Osteoblast (primary cell): ENCODE measurements around the gene RHBDF1. TPM values are rescaled to one million over a fixed set of nuclear protein-coding genes. Genes with fewer than 3 reads are reported as not detected.

Source experiments
- DNase-seq: peaks from one replicate; pipeline ENCODE4 v3.0.0; 2011; ENCODE audit warnings: low spot score, mixed read lengths; ENCODE audit not compliant: insufficient read length; ENCODE audit errors: missing footprints
- H2AFZ ChIP-seq: 2 replicates; pipeline ENCODE4 v1.6.0; 2011; ENCODE audit warnings: mild to moderate bottlenecking, low read length
- H3K27ac ChIP-seq: 2 replicates; pipeline ENCODE4 v1.5.1; 2011; ENCODE audit warnings: mild to moderate bottlenecking, low read depth, low read length, moderate library complexity
- H3K27me3 ChIP-seq: 2 replicates; pipeline ENCODE4 v1.6.0; 2012; ENCODE audit warnings: mild to moderate bottlenecking, control low read depth, inconsistent platforms, low read length, moderate library complexity; ENCODE audit not compliant: insufficient read depth
- H3K36me3 ChIP-seq: 2 replicates; pipeline ENCODE4 v1.5.1; 2011; ENCODE audit warnings: mild to moderate bottlenecking, low read length, control low read depth, moderate library complexity; ENCODE audit not compliant: insufficient read depth
- H3K4me1 ChIP-seq: 2 replicates; pipeline ENCODE4 v1.5.1; 2011; ENCODE audit warnings: mild to moderate bottlenecking, low read length, control low read depth, moderate library complexity; ENCODE audit not compliant: insufficient read depth
- H3K4me2 ChIP-seq: 2 replicates; pipeline ENCODE4 v1.6.0; 2011; ENCODE audit warnings: mild to moderate bottlenecking, low read length; ENCODE audit not compliant: insufficient read depth
- H3K4me3 ChIP-seq: fragments of 200-600 bp; sonication (generic); 3 replicates; pipeline ENCODE4 v1.5.1; 2012; ENCODE audit warnings: mild to moderate bottlenecking, low read length, inconsistent platforms; ENCODE audit not compliant: insufficient read depth
- H3K79me2 ChIP-seq: 2 replicates; pipeline ENCODE4 v1.6.0; 2012; ENCODE audit warnings: mild to moderate bottlenecking, low read length, control low read depth, inconsistent platforms; ENCODE audit not compliant: insufficient read depth
- H3K9me3 ChIP-seq: 2 replicates; pipeline ENCODE4 v1.5.1; 2011; ENCODE audit warnings: low read depth, low read length, control low read depth
- H4K20me1 ChIP-seq: 2 replicates; pipeline ENCODE4 v1.6.0; 2012; ENCODE audit warnings: mild to moderate bottlenecking, low read length, control low read depth; ENCODE audit not compliant: insufficient read depth
- CTCF ChIP-seq: IDR thresholded peaks from 2 replicates; pipeline ENCODE4 v1.5.1; 2011; ENCODE audit warnings: mild to moderate bottlenecking, low read depth, low read length, moderate library complexity; ENCODE audit errors: extremely low read depth
- total RNA-seq: library from RNA; depleted of rRNA; stranded (reverse); fragments of >200 nt; gene quantifications from 2 replicates; pipeline ENCODE4 v1.2.3, GENCODE V29; 2012

The RHBDF1 gene
- total RNA-seq, 1 donor = 32.2 TPM

- peak; percentile 25 for DNase-seq
- H4K20me1 ChIP-seq = no peaks in the 10 kb centered on the region
- no peak overlapping the region for H3K4me3 ChIP-seq
- no peaks in the 10 kb centered on the region for H3K36me3 ChIP-seq
- H3K4me2 ChIP-seq = no peak overlapping the region
- H3K4me1 ChIP-seq = no peaks in the 10 kb centered on the region
- no peaks in the 10 kb centered on the region for H3K79me2 ChIP-seq
- no peaks in the 10 kb centered on the region for H3K9me3 ChIP-seq
- no peaks in the 10 kb centered on the region for H3K27me3 ChIP-seq
- H3K27ac ChIP-seq = no peak overlapping the region
- no peak overlapping the region for H2AFZ ChIP-seq
- TF ChIP-seq CTCF = no peak
Observed at GRCh38 chr16:36336-36984, 36.0 kb downstream of the RHBDF1 start.

- Histone ChIP-seq H3K4me3 (no peak overlapping the region), H3K36me3 (no peaks in the 10 kb centered on the region), H4K20me1 (no peaks in the 10 kb centered on the region), H3K27ac (no peak overlapping the region), H2AFZ (no peak overlapping the region), H3K4me2 (no peak overlapping the region), H3K4me1 (no peaks in the 10 kb centered on the region), H3K27me3 (no peaks in the 10 kb centered on the region), H3K9me3 (no peaks in the 10 kb centered on the region), H3K79me2 (no peaks in the 10 kb centered on the region)
- no peak for TF ChIP-seq CTCF
- DNase-seq = peak; percentile 32
Observed at GRCh38 chr16:35678-36305, 36.6 kb downstream of the RHBDF1 start.

DNA sequence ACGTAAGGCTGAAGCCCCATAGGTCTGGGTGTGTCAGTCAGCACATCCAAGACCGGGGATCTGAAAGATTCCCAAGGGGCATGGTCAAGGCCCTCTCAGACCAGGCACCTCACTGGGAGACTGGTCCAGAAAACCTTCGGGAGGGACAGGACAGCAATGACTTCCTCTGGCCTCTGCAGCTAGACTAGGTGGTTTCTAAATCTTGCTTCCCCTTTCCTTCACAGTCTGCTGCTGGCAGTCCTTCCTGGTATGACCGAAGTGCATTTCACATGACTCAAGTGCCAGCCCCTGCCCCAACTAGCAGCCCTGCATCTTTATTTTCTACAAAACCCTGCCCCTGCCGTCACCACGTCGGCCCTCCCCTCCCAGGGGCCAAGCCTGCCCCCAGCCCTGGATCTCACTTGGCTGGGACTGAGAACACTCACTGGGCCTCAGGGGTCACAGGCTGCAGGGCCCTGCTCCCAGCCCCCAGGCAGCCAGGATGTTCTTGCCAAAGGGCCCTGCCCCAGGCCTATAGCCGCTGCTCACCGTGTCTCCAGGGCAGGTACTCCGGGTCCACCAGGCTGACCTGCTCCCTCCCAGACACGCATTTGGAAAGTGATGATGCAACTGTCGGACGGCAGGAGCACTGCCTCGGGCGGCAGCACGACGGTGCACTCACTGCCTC lies 37.3 kb downstream of the RHBDF1 start:
- Histone ChIP-seq H4K20me1 (no peaks in the 10 kb centered on the region), H3K4me3 (no peak overlapping the region), H3K79me2 (no peaks in the 10 kb centered on the region), H3K27ac (no peak overlapping the region), H2AFZ (no peak overlapping the region), H3K4me2 (no peak overlapping the region), H3K27me3 (no peaks in the 10 kb centered on the region), H3K4me1 (no peaks in the 10 kb centered on the region), H3K9me3 (no peaks in the 10 kb centered on the region), H3K36me3 (no peaks in the 10 kb centered on the region)
- no peak for TF ChIP-seq CTCF
- DNase-seq = no peak

- Histone ChIP-seq H3K4me2 (no peak overlapping the region), H2AFZ (no peak overlapping the region), H3K4me1 (no peaks in the 10 kb centered on the region), H3K27ac (no peak overlapping the region), H3K27me3 (no peaks in the 10 kb centered on the region), H3K36me3 (no peaks in the 10 kb centered on the region), H3K9me3 (no peaks in the 10 kb centered on the region), H3K79me2 (no peaks in the 10 kb centered on the region), H3K4me3 (no peak overlapping the region), H4K20me1 (no peaks in the 10 kb centered on the region)
- no peak for TF ChIP-seq CTCF
- DNase-seq = peak; percentile 62
Observed at GRCh38 chr16:34648-34987, 37.8 kb downstream of the RHBDF1 start.
